MCF 10A (cell line): Measurements from ENCODE around the gene IRAK1. TPM values are rescaled to one million over a fixed set of nuclear protein-coding genes. Genes with fewer than 3 reads are reported as not detected.

Experiments
- BruUV-seq: library from RNA; stranded (reverse); fragments of 400-500 nt; replicated peaks from 2 replicates; lab custom pipeline; 2021; lab: Mats Ljungman, UMichigan
- CTCF ChIA-PET: fragments of 300-600 bp; sonication (Branson Sonifier 250); formaldehyde crosslinking; extraction: SDS; loops from one replicate; lab custom pipeline; 2021; ENCODE audit warnings: antibody characterized with exemption, inconsistent platforms; lab: Yijun Ruan, JAX
- POLR2A ChIA-PET: fragments of 300-600, 350-650 bp; sonication (Branson Sonifier 250); formaldehyde crosslinking; extraction: SDS; loops from one replicate; lab custom pipeline; 2020; ENCODE audit warnings: antibody characterized with exemption, inconsistent platforms; lab: Yijun Ruan, JAX
- DNase-seq: peaks from one replicate; pipeline ENCODE4 v3.0.0-alpha.2; 2018; ENCODE audit not compliant: unreplicated experiment
- H3K27ac Mint-ChIP-seq: one replicate; pipeline ENCODE4 v1.8.0; 2022; ENCODE audit warnings: mild to moderate bottlenecking, low read depth, mixed read lengths; ENCODE audit not compliant: unreplicated experiment
- H3K27me3 Mint-ChIP-seq: one replicate; pipeline ENCODE4 v1.8.0; 2022; ENCODE audit warnings: mixed read lengths; ENCODE audit not compliant: insufficient read depth, unreplicated experiment
- H3K36me3 Mint-ChIP-seq: one replicate; pipeline ENCODE4 v1.8.0; 2022; ENCODE audit warnings: mild to moderate bottlenecking, moderate library complexity, mixed read lengths; ENCODE audit not compliant: insufficient read depth, unreplicated experiment
- H3K4me1 Mint-ChIP-seq: one replicate; pipeline ENCODE4 v1.8.0; 2022; ENCODE audit warnings: mixed read lengths; ENCODE audit not compliant: insufficient read depth, unreplicated experiment
- H3K4me3 Mint-ChIP-seq: one replicate; pipeline ENCODE4 v1.8.0; 2022; ENCODE audit warnings: mild to moderate bottlenecking, moderate library complexity, mixed read lengths; ENCODE audit not compliant: unreplicated experiment
- H3K9me3 Mint-ChIP-seq: one replicate; pipeline ENCODE4 v1.8.0; 2022; ENCODE audit warnings: mixed read lengths; ENCODE audit not compliant: unreplicated experiment
- CTCF ChIP-seq: fragments of 200-600 bp; IDR thresholded peaks from one replicate; pipeline ENCODE4 v1.8.0; 2022; ENCODE audit warnings: antibody characterized with exemption, mild to moderate bottlenecking; ENCODE audit not compliant: unreplicated experiment
- intact Hi-C: fragments of 100-400 bp; cut with micrococcal nuclease; formaldehyde crosslinking; loops from 2 replicates; pipeline ENCODE4 v1.14.1; 2022
- total RNA-seq: library from RNA; stranded (reverse); gene quantifications from 2 replicates; pipeline ENCODE4 v1.2.3, GENCODE V29; 2022

Gene IRAK1
- total RNA-seq, 1 experiment from 2014 or later: 201 TPM

- peaks cover 47% of the 10 kb centered on the region for H3K36me3 Mint-ChIP-seq
- no peak overlapping the region for H3K4me3 Mint-ChIP-seq
- no TSS peak for BruUV-seq
- peaks cover 61% of the 10 kb centered on the region for H3K27me3 Mint-ChIP-seq
- H3K27ac Mint-ChIP-seq: no peak overlapping the region
- no peak for DNase-seq
- H3K9me3 Mint-ChIP-seq: no peaks in the 10 kb centered on the region
- no peaks in the 10 kb centered on the region for H3K4me1 Mint-ChIP-seq
- intact Hi-C loops: no loop called here
- TF ChIP-seq CTCF: no peak
- POLR2A ChIA-PET: no interaction called here
- CTCF ChIA-PET: interaction anchor here (1.0 to 5.6 kb wide), 3 partner anchors 13 to 22 kb away, joined by 3 to 29 read pairs (median 4); no protein-coding TSS in a partner anchor
Observed at GRCh38 chrX:154029439-154029838, 9.7 kb upstream of the IRAK1 start.

GRCh38 chrX:154028502-154029184 is 8.9 kb upstream of the IRAK1 start:
- POLR2A ChIA-PET: interaction anchor here (1.2 to 2.2 kb wide), 2 partner anchors 10 to 57 kb away, joined by 3 to 7 read pairs; partner anchors contain the start of genes HCFC1 and IRAK1
- CTCF ChIA-PET: interaction anchor here (0.5 to 5.6 kb wide), 4 partner anchors 15 to 290 kb away, joined by 3 to 29 read pairs (median 4); no protein-coding TSS in a partner anchor
- no TSS peak for BruUV-seq
- Mint-ChIP-seq H3K4me3 (no peak overlapping the region), H3K4me1 (no peaks in the 10 kb centered on the region), H3K36me3 (peaks cover 46% of the 10 kb centered on the region), H3K27ac (no peak overlapping the region), H3K27me3 (peaks cover 56% of the 10 kb centered on the region), H3K9me3 (no peaks in the 10 kb centered on the region)
- intact Hi-C loops: no loop called here
- TF ChIP-seq CTCF: no peak
- no peak for DNase-seq

GRCh38 chrX:154027986-154028385 is 8.3 kb upstream of the IRAK1 start:
- Mint-ChIP-seq H3K27ac (no peak overlapping the region), H3K9me3 (no peaks in the 10 kb centered on the region), H3K27me3 (peaks cover 49% of the 10 kb centered on the region), H3K36me3 (peaks cover 41% of the 10 kb centered on the region), H3K4me3 (no peak overlapping the region), H3K4me1 (no peaks in the 10 kb centered on the region)
- DNase-seq: no peak
- BruUV-seq: no TSS peak
- POLR2A ChIA-PET: interaction anchor here (0.8 to 2.2 kb wide), 3 partner anchors 9 to 57 kb away, joined by 3 to 7 read pairs (median 3); partner anchors contain the start of genes HCFC1 and IRAK1
- CTCF ChIA-PET: interaction anchor here (0.5 to 5.6 kb wide), 6 partner anchors 14 to 291 kb away, joined by 3 to 29 read pairs (median 3); no protein-coding TSS in a partner anchor
- TF ChIP-seq CTCF: no peak
- intact Hi-C loops: no loop called here

GRCh38 chrX:154027022-154027402 is 7.3 kb upstream of the IRAK1 start:
- no TSS peak for BruUV-seq
- DNase-seq: no peak
- Mint-ChIP-seq H3K27me3 (peaks cover 49% of the 10 kb centered on the region), H3K4me1 (no peaks in the 10 kb centered on the region), H3K9me3 (no peaks in the 10 kb centered on the region), H3K27ac (no peak overlapping the region), H3K36me3 (peaks cover 35% of the 10 kb centered on the region), H3K4me3 (no peak overlapping the region)
- intact Hi-C loops: no loop called here
- POLR2A ChIA-PET: interaction anchor here (2.2 kb wide), 1 partner anchor 8 kb away, joined by 7 read pairs; the partner anchor contains the start of gene IRAK1
- CTCF ChIA-PET: interaction anchor here (0.6 to 5.6 kb wide), 2 partner anchors 13 to 21 kb away, joined by 3 to 29 read pairs; no protein-coding TSS in a partner anchor
- TF ChIP-seq CTCF: no peak
